ENCODE results near the gene SRCIN1. TPM values are rescaled to one million over a fixed set of nuclear protein-coding genes. Genes with fewer than 3 reads are reported as not detected.

The SRCIN1 gene
- polyA plus RNA-seq, 4 donors: 3.0 to 6.2 (median 4.9) TPM

DNA sequence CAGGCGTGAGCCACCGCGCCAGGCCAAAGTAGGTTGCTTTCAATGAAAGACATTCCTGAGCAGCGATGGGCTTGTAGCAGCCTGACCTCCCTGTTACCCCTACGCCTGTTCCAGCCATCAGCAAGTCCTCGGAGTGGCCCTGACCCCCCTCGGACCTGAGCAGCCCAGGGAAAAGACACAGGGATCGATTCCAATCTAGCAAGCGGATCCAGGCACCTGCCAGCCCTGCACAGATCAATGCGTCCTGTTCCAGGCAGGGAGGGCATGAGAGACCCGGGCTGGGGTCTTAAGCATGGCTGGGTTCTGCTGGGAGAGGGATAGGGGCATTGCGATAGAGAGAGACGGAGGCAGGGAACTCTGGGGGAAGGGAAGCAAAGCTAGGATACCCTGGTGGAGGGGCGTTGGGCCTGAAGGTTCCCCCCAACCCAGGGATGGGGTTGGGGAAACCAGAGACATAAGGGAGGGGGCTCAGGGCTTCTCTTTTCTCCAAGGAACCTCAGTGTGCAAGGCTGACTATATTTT, 21.9 kb downstream of the SRCIN1 start:
- DNase-seq (ENCODE audit: low read depth in 4 of 4, low spot score in 3 of 4): no peak

DNA sequence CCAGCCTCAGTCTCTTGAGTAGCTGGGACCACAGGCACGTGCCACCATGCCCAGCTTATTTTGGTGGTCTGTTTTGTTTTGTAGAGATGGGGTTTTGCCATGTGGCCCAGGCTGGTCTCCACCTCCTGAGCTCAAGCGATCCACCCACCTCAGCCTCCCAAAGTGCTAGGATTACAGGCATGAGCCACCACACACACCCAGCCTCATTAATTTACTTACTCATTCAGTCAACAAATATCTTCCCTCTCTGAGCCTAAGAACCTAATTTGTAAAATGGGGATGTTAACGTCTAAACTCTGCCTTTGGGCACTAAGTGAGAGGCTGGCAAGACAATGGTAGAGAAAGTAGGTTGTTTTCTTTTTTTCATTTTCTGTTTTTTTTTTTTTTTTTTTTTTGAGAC, 22.6 kb downstream of the SRCIN1 start:
- no peak for DNase-seq (ENCODE audit: low read depth in 4 of 4, low spot score in 3 of 4)

DNA sequence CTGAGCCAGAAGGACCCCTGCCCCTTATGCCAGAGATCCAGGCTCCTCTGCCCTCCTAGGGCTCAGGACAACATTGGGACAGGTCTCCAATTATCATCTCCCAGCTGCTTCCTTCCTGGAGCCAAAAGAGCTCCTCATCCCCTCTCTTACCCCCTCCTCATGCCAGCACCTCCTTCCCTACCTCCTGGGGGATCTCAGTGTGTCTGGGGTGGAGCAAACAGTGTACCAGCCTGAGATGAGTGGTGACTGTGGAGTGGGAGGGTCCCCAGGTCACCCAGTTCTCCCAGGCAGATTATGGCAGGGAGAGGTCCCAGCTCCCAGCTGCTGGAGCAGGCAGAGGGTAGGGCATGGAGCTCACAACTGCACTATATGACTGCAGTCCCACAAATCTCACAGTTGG, 23.7 kb downstream of the SRCIN1 start:
- no peak for DNase-seq (ENCODE audit: low read depth in 4 of 4, low spot score in 3 of 4)

DNA sequence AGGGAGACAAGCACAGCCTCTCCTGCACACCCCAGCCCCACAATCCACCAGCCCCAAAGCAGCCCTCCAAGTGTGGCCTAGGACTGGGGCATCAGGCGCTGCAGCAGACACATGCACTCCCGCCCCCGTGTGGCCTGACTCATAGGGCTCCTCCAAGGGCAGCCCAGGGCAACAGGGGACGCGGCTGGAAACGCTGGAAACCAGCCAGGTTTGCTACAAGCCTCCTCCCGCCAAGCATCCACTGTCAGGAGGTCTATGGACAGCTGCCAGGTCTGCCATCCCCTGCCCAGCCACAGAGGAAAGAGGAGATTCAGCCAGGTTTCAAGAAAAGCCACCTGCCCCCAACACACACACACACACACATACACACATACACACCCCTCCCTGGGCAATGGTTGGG, 25.8 kb downstream of the SRCIN1 start:
- no peak for DNase-seq (ENCODE audit: low read depth in 4 of 4, low spot score in 3 of 4)

DNA sequence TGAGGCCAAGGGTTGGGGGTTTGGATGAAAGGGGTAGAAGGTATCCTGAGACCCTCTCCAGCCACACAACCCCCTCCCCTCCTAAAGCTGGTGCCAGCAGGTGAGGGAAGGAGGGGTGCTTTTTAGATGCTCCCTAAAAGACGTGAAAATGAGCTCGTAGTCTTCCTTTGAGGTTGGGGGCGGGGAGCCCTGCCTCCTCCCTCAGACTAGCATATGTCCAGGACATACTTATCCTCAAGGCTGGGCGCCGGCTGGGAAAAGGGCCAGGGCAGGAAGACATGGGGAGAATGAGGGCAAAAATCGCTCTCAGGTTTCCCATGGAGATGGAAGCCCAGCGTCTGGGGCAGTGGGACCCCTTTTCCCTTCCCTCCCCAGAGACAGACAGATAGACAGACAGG, 26.7 kb downstream of the SRCIN1 start:
- DNase-seq (ENCODE audit: low read depth in 4 of 4, low spot score in 3 of 4): no peak

DNA sequence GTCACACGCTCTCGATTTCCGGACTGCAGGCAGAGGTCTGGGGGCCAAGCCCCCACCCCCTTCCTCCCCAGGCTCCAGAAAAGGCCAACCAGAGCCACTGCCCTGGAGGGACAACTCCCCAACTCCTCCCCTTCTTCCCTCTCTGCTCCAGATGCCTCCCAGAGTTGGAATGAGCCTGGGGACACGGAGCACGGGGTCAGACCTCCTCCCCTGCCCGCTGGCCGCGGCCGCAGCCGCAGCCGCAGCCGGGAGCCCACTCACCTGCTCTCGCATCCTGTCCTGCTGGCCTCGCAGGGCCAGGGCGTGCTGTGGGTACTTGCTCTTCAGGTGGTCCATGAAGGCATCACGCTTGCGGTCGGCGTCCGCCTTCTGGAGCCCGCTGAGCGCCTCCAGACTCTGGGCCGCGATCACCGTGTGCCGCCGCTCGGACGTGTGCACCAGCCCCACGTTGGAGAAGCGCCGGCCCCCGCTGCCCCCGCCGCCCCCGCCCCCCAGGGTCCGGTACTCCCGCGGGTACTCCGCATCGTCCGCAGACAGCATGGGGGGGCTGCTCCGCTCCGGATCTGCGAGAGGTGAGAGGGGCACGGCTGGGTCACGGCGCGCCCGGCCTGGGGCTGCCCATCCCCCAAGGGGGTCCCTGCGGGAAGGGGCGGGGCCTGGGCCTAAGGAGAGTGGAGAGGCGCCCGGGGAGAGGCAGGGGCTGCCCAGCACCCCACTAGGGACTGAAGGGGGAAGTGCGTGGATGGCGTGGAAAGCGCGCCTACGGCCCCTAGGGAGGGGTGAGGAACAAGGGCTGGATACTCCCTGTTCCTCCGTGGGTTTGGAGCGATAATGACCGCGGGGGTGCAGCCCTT, 27.3 kb downstream of the SRCIN1 start:
- DNase-seq (ENCODE audit: low read depth in 4 of 4, low spot score in 3 of 4): no peak

DNA sequence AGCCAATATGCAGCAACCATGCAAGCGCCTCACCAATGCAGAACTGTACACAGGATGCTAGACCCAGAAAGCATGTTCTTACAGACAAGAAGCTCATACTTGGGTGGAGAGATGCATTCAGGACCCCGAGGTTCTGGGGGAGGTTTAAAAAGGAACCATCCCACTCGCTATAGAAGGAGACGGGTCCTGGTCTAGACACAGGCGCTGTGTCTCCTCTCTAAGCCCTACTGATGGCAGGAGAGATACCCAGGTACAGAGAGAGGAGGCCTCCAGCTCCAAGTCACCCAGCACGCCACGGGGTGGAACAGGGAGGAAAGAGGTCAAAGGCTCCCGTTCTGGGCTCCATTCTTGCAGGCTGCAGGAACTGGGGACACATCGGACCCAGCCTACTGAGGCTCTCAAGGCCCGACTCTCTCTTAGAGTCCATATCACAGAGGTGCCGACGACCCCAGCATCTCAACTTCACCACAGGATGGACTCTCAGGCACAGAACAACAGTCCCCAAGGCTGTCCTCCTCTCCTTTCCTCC, 28.0 kb downstream of the SRCIN1 start:
- DNase-seq (ENCODE audit: low read depth in 4 of 4, low spot score in 3 of 4): no peak

DNA sequence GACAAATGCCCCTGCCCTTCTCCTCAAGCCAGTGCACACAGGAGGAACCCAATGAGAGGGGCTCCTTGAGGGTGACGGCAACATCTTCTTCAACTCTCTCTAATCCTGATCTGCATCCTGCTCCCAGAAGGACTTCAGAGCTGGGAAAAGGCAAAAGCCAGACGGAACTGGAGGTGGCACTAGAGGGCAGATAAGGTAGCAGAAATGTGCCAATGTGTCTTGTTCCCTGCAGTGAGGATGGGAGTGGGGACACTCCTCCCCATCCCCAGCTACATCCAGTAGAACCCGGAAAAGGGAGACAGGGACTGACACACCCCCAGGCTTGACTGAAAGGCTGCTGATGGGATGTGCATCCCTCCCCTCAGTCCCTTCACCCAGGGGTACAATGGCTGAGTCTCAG, 28.5 kb downstream of the SRCIN1 start:
- no peak for DNase-seq (ENCODE audit: low read depth in 4 of 4, low spot score in 3 of 4)

DNA sequence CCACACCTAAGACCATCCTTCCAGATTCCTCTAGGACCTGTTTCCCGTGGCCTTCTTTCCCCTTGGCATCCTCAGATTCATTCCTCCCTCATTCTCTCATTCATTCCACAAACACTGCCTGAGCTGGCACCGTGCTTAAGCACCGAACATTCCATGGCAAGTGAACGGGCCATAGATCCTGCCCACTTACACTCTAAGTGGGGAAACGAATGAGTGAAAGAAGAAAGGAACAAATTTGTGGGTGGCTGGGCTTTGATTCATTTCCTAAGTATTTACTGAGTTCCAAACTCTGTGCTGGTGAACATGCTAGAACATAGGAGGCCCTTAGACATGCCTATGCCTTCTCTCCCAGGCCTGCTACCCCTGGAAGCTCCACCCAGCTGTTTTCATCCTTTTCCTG, 30.0 kb downstream of the SRCIN1 start:
- no peak for DNase-seq (ENCODE audit: low read depth in 4 of 4, low spot score in 3 of 4)

DNA sequence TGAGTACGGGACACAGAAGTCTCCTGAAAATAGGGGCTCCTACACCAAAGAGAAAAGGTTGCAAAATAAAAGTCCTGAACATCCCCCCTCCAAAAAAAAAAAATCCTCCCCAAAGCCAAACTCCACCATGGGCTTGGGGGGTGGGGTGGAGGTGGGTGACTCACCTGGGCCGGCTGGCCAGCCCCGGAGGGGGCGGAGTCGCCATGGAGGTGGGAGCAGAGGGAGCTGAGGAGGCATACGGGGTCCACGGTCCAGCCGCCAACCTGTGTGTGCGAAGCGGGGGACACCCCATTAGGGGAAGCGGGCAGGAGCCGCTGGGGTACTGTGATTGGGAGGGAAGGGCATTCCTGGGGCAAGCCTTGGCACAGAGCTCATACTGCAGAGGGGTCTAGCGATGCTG, 31.0 kb downstream of the SRCIN1 start:
- DNase-seq (ENCODE audit: low read depth in 4 of 4, low spot score in 3 of 4): no peak

DNA sequence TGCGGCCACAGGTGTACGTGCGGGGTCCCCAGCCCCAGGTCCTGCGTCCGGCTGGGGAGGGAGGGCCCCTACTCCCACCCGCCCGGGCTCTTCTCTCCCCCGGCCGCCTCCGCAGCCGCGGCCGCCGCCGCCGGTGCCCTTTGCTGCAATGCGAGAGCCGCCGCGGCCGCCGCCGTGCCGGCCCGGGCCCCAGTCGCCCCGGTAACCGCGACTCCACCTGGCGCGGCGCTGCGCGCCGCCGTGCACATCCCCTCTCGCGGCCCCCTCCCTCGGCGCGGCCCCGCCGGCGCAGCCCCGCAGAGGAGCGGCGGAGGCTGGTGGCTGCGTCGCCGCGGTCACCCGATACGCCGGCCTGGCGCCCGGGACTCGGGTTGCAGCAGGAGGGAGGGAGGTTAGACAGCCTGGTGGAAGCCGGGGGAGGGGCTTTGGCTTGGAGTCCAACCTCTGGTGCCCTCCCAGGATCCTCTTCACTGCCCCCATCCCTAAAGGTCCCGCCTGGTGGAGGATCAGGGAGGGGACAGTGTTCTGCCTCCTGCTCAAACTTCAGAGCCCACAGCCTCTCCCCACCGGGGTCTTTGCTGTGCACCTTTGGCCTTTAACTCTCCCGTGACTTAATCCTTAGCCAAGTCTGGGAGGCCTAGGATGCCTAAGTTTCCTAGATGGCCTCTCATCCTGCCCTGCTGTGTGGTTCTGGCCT, 32.9 kb downstream of the SRCIN1 start:
- peak in 3 of 4 donors; percentile 57 to 59 (median 58) for DNase-seq (ENCODE audit: low read depth in 4 of 4, low spot score in 3 of 4)

DNA sequence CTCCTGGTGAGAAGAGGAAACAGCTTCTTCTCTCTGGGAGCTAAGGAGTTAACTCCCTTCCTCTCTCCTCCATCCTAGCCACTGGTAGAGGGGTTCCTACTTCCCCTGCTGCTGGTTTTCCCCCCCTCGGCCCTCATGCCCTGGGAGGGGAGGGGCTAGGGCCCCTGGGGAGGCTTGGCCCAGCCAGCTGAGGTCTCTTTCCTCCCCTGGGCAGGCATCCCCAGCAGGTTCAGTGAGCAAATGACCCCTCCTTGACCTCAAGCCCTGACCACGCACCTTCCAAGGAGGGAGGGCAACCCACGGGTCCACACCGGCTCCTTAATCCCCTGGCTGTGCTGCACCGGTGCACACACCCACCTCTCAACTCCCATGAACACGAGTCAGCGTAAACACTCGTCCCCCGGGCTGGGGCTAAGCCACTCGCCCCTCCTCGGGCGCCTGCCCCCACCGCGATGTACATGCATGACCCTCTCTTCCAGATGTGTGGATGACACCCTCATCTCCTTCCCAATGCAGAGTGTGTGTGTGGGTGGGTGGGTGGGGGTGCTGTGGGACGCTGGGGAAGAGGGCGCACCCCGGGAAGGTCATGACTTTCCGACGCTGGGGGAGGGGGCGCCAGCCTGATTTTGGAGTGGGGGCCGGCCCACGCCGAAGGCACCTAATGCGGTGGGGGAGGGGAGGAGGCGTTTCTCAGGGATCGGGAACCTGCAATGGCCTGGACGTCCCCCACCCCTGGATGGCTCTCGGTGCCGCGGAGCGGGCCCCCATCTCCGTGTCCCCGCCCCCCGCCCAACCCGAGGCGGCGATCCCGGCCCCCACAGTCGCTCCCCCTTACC, 33.7 kb downstream of the SRCIN1 start:
- DNase-seq (ENCODE audit: low read depth in 4 of 4, low spot score in 3 of 4): no peak

DNA sequence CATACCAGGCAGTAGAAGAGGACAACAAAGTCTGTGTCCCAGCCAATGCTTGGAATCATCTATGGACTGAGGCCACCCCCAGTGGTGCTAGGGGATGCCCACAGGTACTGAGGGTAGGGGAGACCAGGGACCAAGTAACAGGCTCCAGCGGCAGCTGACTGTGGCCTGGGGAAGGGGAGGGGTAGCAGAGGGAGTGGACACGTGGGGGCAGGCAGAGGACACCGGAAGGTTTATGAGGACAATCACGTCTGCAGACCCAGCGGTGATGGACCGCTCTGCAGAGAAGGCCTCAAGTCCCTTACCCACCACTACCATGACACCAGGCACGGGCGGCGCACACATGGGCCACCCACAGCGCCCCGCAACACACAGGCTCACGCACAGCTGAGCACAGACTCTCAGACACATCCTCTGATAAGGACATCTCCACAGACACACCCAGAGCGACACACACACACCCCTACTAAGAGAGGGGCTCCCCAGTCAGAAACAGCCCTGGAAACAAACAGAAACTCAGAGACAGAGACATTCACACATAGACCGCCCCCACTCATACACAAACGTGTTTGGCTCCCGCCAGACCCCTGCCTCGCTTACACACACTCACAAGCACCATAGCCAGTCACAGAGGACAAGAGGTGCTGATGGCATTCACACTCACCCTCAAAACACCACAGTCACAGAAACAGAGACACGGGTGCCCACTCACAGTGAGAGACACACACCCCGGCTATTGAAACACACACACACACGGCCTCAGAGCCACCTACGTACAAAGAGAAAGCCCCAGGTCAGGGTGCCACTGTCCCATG, 35.8 kb downstream of the SRCIN1 start:
- DNase-seq (ENCODE audit: low read depth in 4 of 4, low spot score in 3 of 4): no peak

DNA sequence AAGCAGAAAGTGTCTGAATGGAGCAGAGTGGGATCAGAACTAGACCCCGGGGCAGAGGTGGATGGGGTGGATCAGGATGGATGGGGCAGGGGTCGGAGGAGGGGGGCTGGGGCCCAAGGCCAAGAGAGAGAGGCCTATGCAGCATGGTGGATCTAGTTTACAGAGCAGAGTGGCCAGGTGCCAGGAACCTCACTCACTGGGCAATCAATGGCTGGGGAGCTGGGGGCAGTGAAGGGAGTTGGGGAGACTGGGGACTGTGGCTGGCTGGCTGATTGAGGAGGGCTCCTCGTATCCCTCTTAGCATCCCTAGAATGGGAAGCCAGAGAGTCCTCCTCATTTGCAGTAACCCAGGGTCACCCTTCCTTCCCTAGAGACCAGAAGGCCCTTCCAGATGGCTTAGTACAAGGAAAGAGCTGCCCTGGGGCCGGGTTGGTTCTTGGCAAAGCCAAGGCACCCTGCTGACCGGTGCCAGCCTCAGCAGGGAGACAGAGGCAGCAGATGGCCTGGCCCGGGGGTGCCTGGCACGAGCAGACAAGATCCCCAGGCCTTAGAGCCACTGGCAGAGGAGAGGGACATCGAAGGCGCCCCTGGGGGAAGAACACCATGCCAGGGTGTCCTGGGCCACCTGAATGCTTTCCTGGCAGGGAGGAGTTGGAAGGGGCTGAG, 36.8 kb downstream of the SRCIN1 start:
- DNase-seq (ENCODE audit: low read depth in 4 of 4, low spot score in 3 of 4): no peak

DNA sequence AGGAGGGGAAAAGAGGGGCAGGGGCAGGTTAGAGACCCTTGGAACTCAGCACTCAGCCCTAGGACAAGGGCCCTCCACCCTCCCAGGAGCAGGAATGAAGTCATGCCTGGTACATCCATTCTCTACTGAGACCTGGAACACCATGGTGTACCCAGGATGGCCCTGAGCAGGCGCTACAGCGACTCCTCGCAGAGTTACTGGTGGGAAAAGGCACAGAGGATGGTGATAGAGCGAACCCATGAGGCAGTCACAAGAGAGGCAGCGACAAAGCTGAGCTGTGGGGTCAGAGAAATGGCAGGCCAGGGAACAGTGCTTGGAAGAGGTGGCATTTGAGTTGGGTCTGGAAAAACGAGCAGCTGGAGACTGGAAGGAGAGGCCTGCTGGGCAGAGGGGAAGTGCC, 37.5 kb downstream of the SRCIN1 start:
- no peak for DNase-seq (ENCODE audit: low read depth in 4 of 4, low spot score in 3 of 4)

DNA sequence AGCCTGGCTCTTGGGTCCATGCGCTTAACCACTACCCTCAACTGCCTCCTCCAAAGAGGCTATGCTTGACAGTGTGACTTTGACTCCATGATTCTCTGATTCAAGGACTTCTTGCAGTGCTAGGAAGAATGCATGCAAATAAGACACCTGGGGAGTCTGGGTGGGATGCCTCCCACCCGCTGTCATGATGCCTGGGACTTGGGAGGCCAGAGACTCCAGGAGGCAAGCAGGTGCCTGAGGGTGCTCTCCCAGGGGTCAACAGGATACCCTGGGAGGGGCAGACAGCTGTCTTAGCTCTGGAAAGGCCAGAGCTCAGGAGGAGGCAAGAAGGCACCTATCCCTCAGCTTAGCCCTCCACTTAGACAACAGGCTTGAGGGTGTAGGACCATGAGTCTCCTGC, 38.4 kb downstream of the SRCIN1 start:
- no peak for DNase-seq (ENCODE audit: low read depth in 4 of 4, low spot score in 3 of 4)

DNA sequence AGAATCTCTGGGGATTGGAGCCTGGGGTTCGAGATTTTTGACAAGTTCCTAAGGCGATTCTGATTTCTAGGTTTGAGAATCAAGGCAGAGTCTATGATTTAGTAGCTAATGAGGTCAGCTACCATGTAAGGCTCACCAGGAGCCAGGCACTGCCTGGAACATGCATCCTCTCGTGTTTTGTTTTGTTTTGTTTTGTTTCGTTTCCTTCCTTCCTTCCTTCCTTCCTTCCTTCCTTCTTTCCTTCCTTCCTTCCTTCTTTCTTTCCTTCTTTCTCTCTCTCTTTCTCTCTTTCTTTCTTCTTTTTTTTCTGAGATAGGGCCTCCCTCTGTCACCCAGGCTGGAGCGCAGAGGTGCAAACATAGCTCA, 39.1 kb downstream of the SRCIN1 start:
- no peak for DNase-seq (ENCODE audit: low read depth in 4 of 4, low spot score in 3 of 4)

DNA sequence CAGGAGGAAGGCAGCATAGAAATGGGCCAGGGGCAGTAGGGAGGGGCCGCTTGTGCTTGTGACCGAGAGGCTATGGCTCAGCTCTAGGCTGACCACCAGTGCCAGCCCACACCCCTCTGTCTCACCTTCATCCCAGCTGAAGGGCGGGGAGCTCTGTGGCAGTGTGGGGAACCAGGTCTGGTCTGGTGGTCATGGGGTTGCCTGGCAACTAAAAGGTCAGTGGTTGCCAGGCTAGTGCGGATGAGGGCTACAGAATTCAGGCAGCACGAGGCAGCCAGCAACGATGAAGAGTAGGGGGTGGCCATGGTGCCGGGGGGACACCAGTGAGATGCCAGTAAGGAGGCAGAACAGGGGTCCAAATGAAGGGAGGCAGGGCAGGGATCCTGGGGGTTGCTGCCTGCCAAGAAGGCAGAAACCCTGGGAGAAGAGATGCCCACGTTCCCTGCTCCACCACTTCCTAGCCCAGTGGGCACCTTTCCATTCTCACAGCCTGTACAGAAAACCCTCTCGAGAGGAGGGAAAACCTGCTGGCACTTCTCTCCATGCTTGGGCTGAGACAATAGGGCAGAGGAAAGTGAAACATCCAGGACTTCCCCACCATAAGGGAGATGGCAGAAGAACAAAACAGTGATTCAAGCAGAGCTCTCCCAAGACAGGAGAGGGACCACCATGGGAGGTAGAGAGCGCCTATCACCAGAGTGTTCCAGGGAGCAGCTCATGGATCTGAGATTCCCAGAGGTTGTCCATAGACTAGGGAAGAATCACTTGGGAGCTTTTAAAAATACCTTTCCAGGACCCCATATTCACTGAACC, 39.7 kb downstream of the SRCIN1 start:
- no peak for DNase-seq (ENCODE audit: low read depth in 4 of 4, low spot score in 3 of 4)

DNA sequence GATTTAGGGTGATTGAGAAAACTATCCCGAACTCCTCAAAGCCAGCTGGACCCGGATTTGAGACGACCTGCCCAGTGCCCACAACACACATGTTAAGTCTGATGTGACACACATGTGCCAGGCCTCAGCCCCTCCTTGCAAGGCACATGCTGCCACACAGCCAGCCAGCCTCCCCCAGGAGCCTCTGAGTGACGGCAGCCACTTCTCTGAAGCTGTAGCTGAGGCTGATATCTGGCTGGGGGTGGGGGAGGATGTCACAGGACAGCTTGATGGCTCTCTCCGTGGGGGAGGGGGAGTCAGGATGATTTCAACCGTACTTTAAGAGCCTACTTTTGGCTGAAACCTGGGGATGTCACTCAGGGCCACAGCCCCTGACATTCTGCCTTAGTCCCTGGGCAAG, 40.9 kb downstream of the SRCIN1 start:
- no peak for DNase-seq (ENCODE audit: low read depth in 4 of 4, low spot score in 3 of 4)

All from left renal pelvis (tissue), 4 donors.